ENCODE results near the gene DYNLRB1. TPM values are rescaled to one million over a fixed set of nuclear protein-coding genes. Genes with fewer than 3 reads are reported as not detected.

DYNLRB1 gene
- total and polyA plus RNA-seq, 2 donors (not counting 3 experiments of a cell fraction or from before 2014, with no cell fraction given), result 142 to 245 TPM

GRCh38 chr20:34531608-34532265 is 15.5 kb downstream of the DYNLRB1 start:
- no TSS peak for BruUV-seq (replicated peaks)
- no peak overlapping the region for H2AFZ ChIP-seq (ENCODE audit: low read depth, low read length)
- dilution Hi-C loops (cut with MboI; ENCODE audit: extremely low pct_ligation_motif_present, low sequenced_read_pairs), result no loop called here
- H3K27me3 ChIP-seq (ENCODE audit: control insufficient read depth in 2 of 2, insufficient read depth in 2 of 2, low read length in 2 of 2), result no peaks in the 10 kb centered on the region
- H3K36me3 ChIP-seq (ENCODE audit: control insufficient read depth in 2 of 2, extremely low read depth in 1 of 2, insufficient read depth in 2 of 2, low read length in 2 of 2), result peaks cover 13 to 59% of the 10 kb centered on the region in 2 experiments
- H3K4me3 ChIP-seq (replicated peaks in 1 of 3; ENCODE audit: insufficient read depth in 1 of 3, low read depth in 1 of 3, low read length in 3 of 3), result no peak overlapping the region
- POLR2A ChIA-PET, result no interaction called here
- H3K9me3 ChIP-seq (replicated peaks; ENCODE audit: control insufficient read depth, insufficient read depth, low read length), result no peaks in the 10 kb centered on the region
- no peak overlapping the region for H3K27ac ChIP-seq (ENCODE audit: insufficient read depth, low read depth, low read length)
- no peak overlapping the region for H3K9ac ChIP-seq (replicated peaks; ENCODE audit: extremely low read depth, insufficient read depth, low read length)
- CTCF ChIA-PET, result interaction anchor here (0.6 to 1.6 kb wide), 6 partner anchors 9 to 341 kb away, joined by 3 to 4 read pairs (median 3); no protein-coding TSS in a partner anchor
- no peaks in the 10 kb centered on the region for H4K20me1 ChIP-seq (replicated peaks; ENCODE audit: control insufficient read depth, extremely low read depth, insufficient read depth, low read length)
- no peaks in the 10 kb centered on the region for H3K9me1 ChIP-seq (replicated peaks; ENCODE audit: control insufficient read depth, extremely low read depth, insufficient read depth, low read length)
- H3K4me1 ChIP-seq (ENCODE audit: control insufficient read depth, extremely low read depth, insufficient read depth, low read length), result peaks cover 2% of the 10 kb centered on the region
- no peak overlapping the region for H3K4me2 ChIP-seq (ENCODE audit: insufficient read depth, low read length)
- DNase-seq (ENCODE audit: low read depth, low spot score) (no peak), FAIRE-seq (no peak)
- intact Hi-C loops (cut with micrococcal nuclease), result no loop called here
- no peak for TF ChIP-seq EZH2 (IDR thresholded peaks at IDR 0.05; ENCODE audit: borderline replicate concordance, low read depth, low read length, severe bottlenecking)
- TF ChIP-seq POLR2AphosphoS5 (IDR thresholded peaks at IDR 0.05; ENCODE audit: insufficient read depth, low read depth, low read length), result no peak
- TF ChIP-seq JUN (IDR thresholded peaks at IDR 0.05; ENCODE audit: borderline replicate concordance, insufficient read depth, insufficient read length, low read depth), result no peak
- no peak for TF ChIP-seq POLR2A (IDR thresholded peaks at IDR 0.05; ENCODE audit: low read depth, low read length)
- TF ChIP-seq, protein P1, sequence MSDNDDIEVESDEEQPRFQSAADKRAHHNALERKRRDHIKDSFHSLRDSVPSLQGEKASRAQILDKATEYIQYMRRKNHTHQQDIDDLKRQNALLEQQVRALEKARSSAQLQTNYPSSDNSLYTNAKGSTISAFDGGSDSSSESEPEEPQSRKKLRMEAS (IDR thresholded peaks at IDR 0.05; ENCODE audit: insufficient read depth, insufficient read length), result no peak
- no peak for TF ChIP-seq GATA2 (IDR thresholded peaks at IDR 0.05; ENCODE audit: insufficient read depth, insufficient read length, low read depth, low read length)
- TF ChIP-seq, protein P2, sequence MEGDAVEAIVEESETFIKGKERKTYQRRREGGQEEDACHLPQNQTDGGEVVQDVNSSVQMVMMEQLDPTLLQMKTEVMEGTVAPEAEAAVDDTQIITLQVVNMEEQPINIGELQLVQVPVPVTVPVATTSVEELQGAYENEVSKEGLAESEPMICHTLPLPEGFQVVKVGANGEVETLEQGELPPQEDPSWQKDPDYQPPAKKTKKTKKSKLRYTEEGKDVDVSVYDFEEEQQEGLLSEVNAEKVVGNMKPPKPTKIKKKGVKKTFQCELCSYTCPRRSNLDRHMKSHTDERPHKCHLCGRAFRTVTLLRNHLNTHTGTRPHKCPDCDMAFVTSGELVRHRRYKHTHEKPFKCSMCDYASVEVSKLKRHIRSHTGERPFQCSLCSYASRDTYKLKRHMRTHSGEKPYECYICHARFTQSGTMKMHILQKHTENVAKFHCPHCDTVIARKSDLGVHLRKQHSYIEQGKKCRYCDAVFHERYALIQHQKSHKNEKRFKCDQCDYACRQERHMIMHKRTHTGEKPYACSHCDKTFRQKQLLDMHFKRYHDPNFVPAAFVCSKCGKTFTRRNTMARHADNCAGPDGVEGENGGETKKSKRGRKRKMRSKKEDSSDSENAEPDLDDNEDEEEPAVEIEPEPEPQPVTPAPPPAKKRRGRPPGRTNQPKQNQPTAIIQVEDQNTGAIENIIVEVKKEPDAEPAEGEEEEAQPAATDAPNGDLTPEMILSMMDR (IDR thresholded peaks at IDR 0.05; ENCODE audit: extremely low read depth in 1 of 2, insufficient read depth in 1 of 2, low read depth in 1 of 2, low read length in 2 of 2), result no peak
- TF ChIP-seq MYC (IDR thresholded peaks at IDR 0.05; ENCODE audit: low read depth, low read length), result no peak
- no peak for TF ChIP-seq FOS (IDR thresholded peaks at IDR 0.05; ENCODE audit: borderline replicate concordance, insufficient read depth, low read length)
- peaks cover 6% of the 10 kb centered on the region for H3K79me2 ChIP-seq (ENCODE audit: control insufficient read depth, insufficient read depth, low read length)
